ENCODE data around the gene TRAPPC2L.
"Not testable (repeated sequence)": the region's sequence is repeated elsewhere in the genome, so short reads cannot be mapped to it uniquely, and the experiment has no call there.

Gene TRAPPC2L

GRCh38 chr16:88888057-88888456 is 31.1 kb downstream of the TRAPPC2L start:
- in situ Hi-C loops (cut with MboI; ENCODE audit: low sequenced_read_pairs): no loop called here

GRCh38 chr16:88888461-88889387 is 31.8 kb downstream of the TRAPPC2L start:
- in situ Hi-C loops (cut with MboI; ENCODE audit: low sequenced_read_pairs): no loop called here

- in situ Hi-C loops (cut with MboI; ENCODE audit: low sequenced_read_pairs): not testable (repeated sequence)
Measured at GRCh38 chr16:88889702-88890352, 32.9 kb downstream of the TRAPPC2L start.

GRCh38 chr16:88891083-88891482 is 34.2 kb downstream of the TRAPPC2L start:
- in situ Hi-C loops (cut with MboI; ENCODE audit: low sequenced_read_pairs): no loop called here

GRCh38 chr16:88892065-88892464 is 35.1 kb downstream of the TRAPPC2L start:
- in situ Hi-C loops (cut with MboI; ENCODE audit: low sequenced_read_pairs): no loop called here

GRCh38 chr16:88893127-88893968 is 36.4 kb downstream of the TRAPPC2L start:
- in situ Hi-C loops (cut with MboI; ENCODE audit: low sequenced_read_pairs): no loop called here

- in situ Hi-C loops (cut with MboI; ENCODE audit: low sequenced_read_pairs): not testable (repeated sequence)
Measured at GRCh38 chr16:88894266-88894665, 37.3 kb downstream of the TRAPPC2L start.

- in situ Hi-C loops (cut with MboI; ENCODE audit: low sequenced_read_pairs): no loop called here
Measured at GRCh38 chr16:88894681-88895300, 37.9 kb downstream of the TRAPPC2L start.

GRCh38 chr16:88895335-88895734 is 38.4 kb downstream of the TRAPPC2L start:
- in situ Hi-C loops (cut with MboI; ENCODE audit: low sequenced_read_pairs): no loop called here

GRCh38 chr16:88896238-88897070 is 39.5 kb downstream of the TRAPPC2L start:
- in situ Hi-C loops (cut with MboI; ENCODE audit: low sequenced_read_pairs): no loop called here

GRCh38 chr16:88897696-88898425 is 40.9 kb downstream of the TRAPPC2L start:
- in situ Hi-C loops (cut with MboI; ENCODE audit: low sequenced_read_pairs): no loop called here

GRCh38 chr16:88899901-88900661 is 43.2 kb downstream of the TRAPPC2L start:
- in situ Hi-C loops (cut with MboI; ENCODE audit: low sequenced_read_pairs): no loop called here

- in situ Hi-C loops (cut with MboI; ENCODE audit: low sequenced_read_pairs): no loop called here
Measured at GRCh38 chr16:88900662-88901052, 43.7 kb downstream of the TRAPPC2L start.

GRCh38 chr16:88901718-88902337 is 44.9 kb downstream of the TRAPPC2L start:
- in situ Hi-C loops (cut with MboI; ENCODE audit: low sequenced_read_pairs): no loop called here

- in situ Hi-C loops (cut with MboI; ENCODE audit: low sequenced_read_pairs): no loop called here
Measured at GRCh38 chr16:88902744-88903143, 45.8 kb downstream of the TRAPPC2L start.

GRCh38 chr16:88903267-88903666 is 46.3 kb downstream of the TRAPPC2L start:
- in situ Hi-C loops (cut with MboI; ENCODE audit: low sequenced_read_pairs): no loop called here

GRCh38 chr16:88904676-88905365 is 47.9 kb downstream of the TRAPPC2L start:
- in situ Hi-C loops (cut with MboI; ENCODE audit: low sequenced_read_pairs): no loop called here
